HepG2 (cell line): ENCODE data around the gene RPS15A. TPM values are rescaled to one million over a fixed set of nuclear protein-coding genes. Genes with fewer than 3 reads are reported as not detected.
"Not testable (repeated sequence)": the region's sequence is repeated elsewhere in the genome, so short reads cannot be mapped to it uniquely, and the experiment has no call there.

Experiments used
- ATAC-seq: fragments of 200-7000 bp; cut with Tn5 transposase; 3 replicates; pipeline ENCODE4 v1.9.1; 2020; ENCODE audit warnings: mild to moderate bottlenecking, moderate library complexity
- BruUV-seq: library from RNA; stranded (reverse); fragments of 400-500 nt; replicated peaks from 2 replicates; lab custom pipeline; 2021; lab: Mats Ljungman, UMichigan
- CTCF ChIA-PET: fragments of 300-600 bp; formaldehyde crosslinking; extraction: SDS; loops from one replicate; lab custom pipeline; 2021; ENCODE audit warnings: low total read pairs, inconsistent platforms, low intra/inter-chr PET ratio; lab: Yijun Ruan, JAX
- POLR2A ChIA-PET: fragments of 350-600 bp; sonication (Branson Sonifier 250); formaldehyde crosslinking; loops from one replicate; lab custom pipeline; 2020; ENCODE audit warnings: antibody characterized with exemption, inconsistent platforms; lab: Yijun Ruan, JAX
- DNase-seq: peaks from one replicate; pipeline ENCODE4 v3.0.0-alpha.2; 2015; ENCODE audit warnings: low spot score
- FAIRE-seq: peaks from 3 replicates; lab custom pipeline; 2011; peaks lifted over from hg19 to GRCh38; lab: Jason Lieb, UNC
- H2AFZ ChIP-seq: one replicate; pipeline ENCODE4 v1.6.1; 2011; ENCODE audit warnings: low read length, inconsistent platforms
- H3K27ac ChIP-seq: fragments of 300-600 bp; 3 replicates; pipeline ENCODE4 v1.8.0; 2011; ENCODE audit warnings: mixed run types, mild to moderate bottlenecking, mixed read lengths, low read length, inconsistent platforms; ENCODE audit not compliant: insufficient read depth; ENCODE audit errors: extremely low read length
- H3K27me3 ChIP-seq, 2 experiments: fragments of 200-600 bp in 1 of 2; 2 replicates in 1 of 2; 3 replicates in 1 of 2; pipeline versions ENCODE4 v1.6.0 to v1.8.0; 2011; ENCODE audit warnings: low read length in 2 of 2, mild to moderate bottlenecking in 2 of 2, moderate library complexity in 2 of 2, inconsistent platforms in 1 of 2; ENCODE audit not compliant: insufficient read depth in 2 of 2, control insufficient read depth in 1 of 2
- H3K36me3 ChIP-seq, 2 experiments: fragments of 200-600 bp in 1 of 2; replicated peaks in 1 of 2; 2 replicates in 1 of 2; 3 replicates in 1 of 2; pipeline versions ENCODE4 v1.5.1 to v1.8.0; 2011; ENCODE audit warnings: low read length in 2 of 2, inconsistent platforms in 1 of 2; ENCODE audit not compliant: insufficient read depth in 2 of 2, control insufficient read depth in 1 of 2
- H3K4me1 ChIP-seq: 2 replicates; pipeline ENCODE4 v1.5.1; 2012; ENCODE audit warnings: low read length, inconsistent platforms; ENCODE audit not compliant: insufficient read depth
- H3K4me2 ChIP-seq: 2 replicates; pipeline ENCODE4 v1.6.0; 2011; ENCODE audit warnings: low read depth, low read length, inconsistent platforms
- H3K4me3 ChIP-seq, 3 experiments: fragments of 200-600 bp in 1 of 3; sonication (generic), shearing (Covaris generic) in 1 of 3; replicated peaks in 1 of 3; 2 replicates each; pipeline ENCODE4 v1.5.1; 2011 to 2016; ENCODE audit warnings: low read length in 3 of 3, inconsistent platforms in 2 of 3, low read depth in 2 of 3, mild to moderate bottlenecking in 2 of 3, control low read depth in 1 of 3, mixed read lengths in 1 of 3; ENCODE audit not compliant: insufficient read depth in 1 of 3
- H3K79me2 ChIP-seq: one replicate; pipeline ENCODE4 v1.6.1; 2011; ENCODE audit warnings: low read length, inconsistent platforms; ENCODE audit not compliant: insufficient read depth
- H3K9ac ChIP-seq: 2 replicates; pipeline ENCODE4 v1.6.0; 2011; ENCODE audit warnings: mild to moderate bottlenecking, low read depth, low read length, inconsistent platforms; ENCODE audit not compliant: insufficient read depth
- H3K9me3 ChIP-seq: 2 replicates; pipeline ENCODE4 v1.5.1; 2012; ENCODE audit warnings: mild to moderate bottlenecking, low read length
- H4K20me1 ChIP-seq: 2 replicates; pipeline ENCODE4 v1.6.0; 2011; ENCODE audit warnings: inconsistent platforms, mild to moderate bottlenecking, low read length, moderate library complexity; ENCODE audit not compliant: insufficient read depth
- CEBPB ChIP-seq: IDR thresholded peaks from 2 replicates; pipeline ENCODE4 v1.6.1; 2011; ENCODE audit warnings: low read depth, low read length, improper control_type of control experiment, borderline replicate concordance
- FOXA3 ChIP-seq: IDR thresholded peaks from 2 replicates; pipeline ENCODE4 v1.6.1; 2016; ENCODE audit warnings: missing genetic modification reagents, missing compliant biosample characterization
- ZNF687 ChIP-seq: sonication (generic); formaldehyde crosslinking; IDR thresholded peaks from 2 replicates; pipeline ENCODE4 v1.5.1; 2020; ENCODE audit warnings: mild to moderate bottlenecking, missing genetic modification reagents, moderate library complexity
- WGBS: methylation state at CpG from one replicate; pipeline ENCODE4 v1.1.6; 2017; ENCODE audit warnings: low lambda C conversion rate; 5-methylcytosine and 5-hydroxymethylcytosine counted together
- in situ Hi-C: cut with HindIII; loops from 2 replicates; pipeline ENCODE4 v1.10.0; 2017; ENCODE audit warnings: low pct_unique_long_range_greater_than_20kb; ENCODE audit not compliant: extremely low pct_ligation_motif_present
- intact Hi-C: fragments of 100-400 bp; cut with micrococcal nuclease; formaldehyde crosslinking; loops from one replicate; pipeline ENCODE4 v1.10.0; 2022; ENCODE audit not compliant: unreplicated experiment
- polyA plus RNA-seq, 8 experiments: library from polyadenylated mRNA; depleted of rRNA in 3 of 8; stranded (reverse) in 7 of 8; unstranded in 1 of 8; fragments of >200 nt; fragmentation: Illumina TruSeq in 4 of 8; extraction: Trizol in 4 of 8; gene quantifications; 2 replicates each; pipeline versions ENCODE4 v1.2.1 to v1.2.3, GENCODE V29; 2011 to 2016; ENCODE audit warnings: low read depth in 4 of 8, missing spikeins in 1 of 8, mixed read lengths in 1 of 8; ENCODE audit not compliant: insufficient read depth in 1 of 8
- total RNA-seq, 5 experiments: library from RNA; depleted of rRNA; stranded (reverse); fragments of >200 nt; fragmentation: Illumina TruSeq; extraction: Trizol; gene quantifications; 2 replicates each; pipeline ENCODE4 v1.2.3, GENCODE V29; 2016; ENCODE audit warnings: low read depth in 1 of 5

Gene RPS15A
- total and polyA plus RNA-seq, 2 of the 13 experiments (the other 11 are each of a cell fraction or from before 2014, with no cell fraction given): 5,489 to 9,457 TPM

- peak; percentile 71 for TF ChIP-seq CEBPB
- peak; percentile 48; the same call in 1 of the 2 replicates for TF ChIP-seq FOXA3 (CRISPR knock-in tag)
- TF ChIP-seq ZNF687 (CRISPR knock-in tag): peak; percentile 27; the same call in 1 of the 2 replicates
Measured at GRCh38 chr16:18756639-18757038, 33.5 kb downstream of the RPS15A start (continued).

- H3K27ac ChIP-seq, H3K4me3 ChIP-seq, FAIRE-seq, H3K79me2 ChIP-seq, H3K36me3 ChIP-seq, H2AFZ ChIP-seq, DNase-seq, H4K20me1 ChIP-seq, CTCF ChIA-PET, in situ Hi-C loops, ATAC-seq, H3K9me3 ChIP-seq, POLR2A ChIA-PET, H3K27me3 ChIP-seq, H3K4me2 ChIP-seq, H3K4me1 ChIP-seq, BruUV-seq, H3K9ac ChIP-seq, intact Hi-C loops: not testable (repeated sequence)
- 7% methylated on average over 2 of the region's 8 CpGs for WGBS
Measured at GRCh38 chr16:18742870-18743269, 47.3 kb downstream of the RPS15A start.

- not testable (repeated sequence) for FAIRE-seq
Measured at GRCh38 chr16:18740027-18740426, 50.1 kb downstream of the RPS15A start.

More at GRCh38 chr16:18740027-18740426, 50.1 kb downstream of the RPS15A start:
- H3K4me2 ChIP-seq, H3K9me3 ChIP-seq, in situ Hi-C loops, H3K36me3 ChIP-seq, H3K79me2 ChIP-seq, POLR2A ChIA-PET, H3K27ac ChIP-seq, H3K9ac ChIP-seq, H3K4me3 ChIP-seq, H2AFZ ChIP-seq, H4K20me1 ChIP-seq, ATAC-seq, H3K27me3 ChIP-seq, DNase-seq, intact Hi-C loops, H3K4me1 ChIP-seq, CTCF ChIA-PET, BruUV-seq: not testable (repeated sequence)
- WGBS: 0% methylated on average over 1 of the region's 3 CpGs
